Smooth muscle cell (in vitro differentiated cells): ENCODE results near the gene PGAM5. TPM values are rescaled to one million over a fixed set of nuclear protein-coding genes. Genes with fewer than 3 reads are reported as not detected.

Experiments used
- DNase-seq: peaks from one replicate; lab custom pipeline; 2025; ENCODE audit not compliant: unreplicated experiment; lab: John Stamatoyannopoulos, UW
- H2AFZ ChIP-seq: fragments of 200-600 bp; sonication (generic); 2 replicates; pipeline ENCODE4 v1.6.0; 2016; ENCODE audit warnings: antibody characterized with exemption, low read depth, mild to moderate bottlenecking
- H3F3A ChIP-seq: fragments of 200-600 bp; sonication (generic); 2 replicates; pipeline ENCODE4 v1.6.0; 2017; ENCODE audit warnings: antibody characterized with exemption, low read depth
- H3K27ac ChIP-seq: fragments of 200-600 bp; sonication (generic); 2 replicates; pipeline ENCODE4 v1.5.1; 2016; ENCODE audit warnings: low read depth, mild to moderate bottlenecking
- H3K27me3 ChIP-seq: fragments of 200-600 bp; sonication (generic); 2 replicates; pipeline ENCODE4 v1.6.1; 2016; ENCODE audit warnings: low read depth, mild to moderate bottlenecking
- H3K36me3 ChIP-seq: fragments of 200-600 bp; sonication (generic); 2 replicates; pipeline ENCODE4 v1.5.1; 2016; ENCODE audit warnings: low read depth
- H3K4me1 ChIP-seq: fragments of 200-600 bp; sonication (generic); 2 replicates; pipeline ENCODE4 v1.5.1; 2016; ENCODE audit warnings: low read depth
- H3K4me2 ChIP-seq: fragments of 200-600 bp; sonication (generic); 2 replicates; pipeline ENCODE4 v1.6.0; 2016; ENCODE audit warnings: mild to moderate bottlenecking
- H3K4me3 ChIP-seq: fragments of 200-600 bp; sonication (generic); 2 replicates; pipeline ENCODE4 v1.5.1; 2016; ENCODE audit warnings: mild to moderate bottlenecking
- H3K79me2 ChIP-seq: fragments of 200-600 bp; sonication (generic); 2 replicates; pipeline ENCODE4 v1.6.0; 2016; ENCODE audit warnings: low read depth, mild to moderate bottlenecking
- H3K9ac ChIP-seq: fragments of 200-600 bp; sonication (generic); 2 replicates; pipeline ENCODE4 v1.6.0; 2016; ENCODE audit warnings: low read depth
- H3K9me3 ChIP-seq: fragments of 200-600 bp; sonication (generic); replicated peaks from 2 replicates; pipeline ENCODE4 v1.5.1; 2016; ENCODE audit warnings: low read depth
- H4K20me1 ChIP-seq: fragments of 200-600 bp; sonication (generic); 2 replicates; pipeline ENCODE4 v1.6.0; 2016; ENCODE audit warnings: low read depth
- CTCF ChIP-seq: fragments of 200-600 bp; sonication (generic); IDR thresholded peaks from 2 replicates; pipeline ENCODE4 v1.5.1; 2017; ENCODE audit warnings: borderline replicate concordance, mild to moderate bottlenecking, antibody characterized with exemption; ENCODE audit not compliant: insufficient read depth, poor library complexity, severe bottlenecking
- WGBS: methylation state at CpG from one replicate; pipeline ENCODE4 v1.1.7; 2016; ENCODE audit warnings: low lambda C conversion rate; 5-methylcytosine and 5-hydroxymethylcytosine counted together
- polyA plus RNA-seq: library from polyadenylated mRNA; unstranded; fragments of >200 nt; fragmentation: Nextera tagmentation; extraction: Ambion mirVana; gene quantifications from 2 replicates; pipeline ENCODE4 v1.2.1, GENCODE V29; 2016
- total RNA-seq: library from RNA; depleted of rRNA; stranded (reverse); fragments of >200 nt; gene quantifications from 2 replicates; pipeline ENCODE4 v1.2.3, GENCODE V29; 2014

The PGAM5 gene
- total and polyA plus RNA-seq, 2 experiments from 2014 or later = 13.5 to 16.8 TPM

- Histone ChIP-seq H3K9ac (peak overlapping the region; percentile 88), H4K20me1 (peaks cover 35% of the 10 kb centered on the region), H3F3A (peaks cover 18% of the 10 kb centered on the region), H3K4me1 (peaks cover 9% of the 10 kb centered on the region), H3K9me3 (no peaks in the 10 kb centered on the region), H3K4me3 (peak overlapping the region; percentile 87), H3K27ac (peak overlapping the region; percentile 96), H3K79me2 (peaks cover 50% of the 10 kb centered on the region), H3K36me3 (no peaks in the 10 kb centered on the region), H3K4me2 (peak overlapping the region; percentile 92), H3K27me3 (no peaks in the 10 kb centered on the region), H2AFZ (peak overlapping the region; percentile 81)
- no peak for TF ChIP-seq CTCF
- DNase-seq = peak; percentile 45
- WGBS = under 1% methylated on average over 86 of the region's 89 CpGs
Measured at GRCh38 chr12:132761921-132762583, 51.4 kb downstream of the PGAM5 start.

GRCh38 chr12:132764231-132764630, 53.6 kb downstream of the PGAM5 start:
- H3K4me1 ChIP-seq = peaks cover 9% of the 10 kb centered on the region
- DNase-seq = no peak
- no peak overlapping the region for H2AFZ ChIP-seq
- H3K27ac ChIP-seq = no peak overlapping the region
- peaks cover 18% of the 10 kb centered on the region for H4K20me1 ChIP-seq
- peaks cover 33% of the 10 kb centered on the region for H3F3A ChIP-seq
- no peak overlapping the region for H3K4me3 ChIP-seq
- H3K4me2 ChIP-seq = no peak overlapping the region
- 95% methylated on average over 20 of the region's 20 CpGs for WGBS
- H3K27me3 ChIP-seq = no peaks in the 10 kb centered on the region
- H3K36me3 ChIP-seq = no peaks in the 10 kb centered on the region
- no peaks in the 10 kb centered on the region for H3K9me3 ChIP-seq
- H3K79me2 ChIP-seq = peaks cover 28% of the 10 kb centered on the region
- TF ChIP-seq CTCF = no peak
- no peak overlapping the region for H3K9ac ChIP-seq

- Histone ChIP-seq H3K9ac (no peak overlapping the region), H3F3A (peaks cover 31% of the 10 kb centered on the region), H4K20me1 (peaks cover 7% of the 10 kb centered on the region), H2AFZ (no peak overlapping the region), H3K4me1 (peaks cover 1% of the 10 kb centered on the region), H3K27me3 (no peaks in the 10 kb centered on the region), H3K4me3 (no peak overlapping the region), H3K79me2 (peaks cover 16% of the 10 kb centered on the region), H3K27ac (no peak overlapping the region), H3K4me2 (no peak overlapping the region), H3K9me3 (no peaks in the 10 kb centered on the region), H3K36me3 (no peaks in the 10 kb centered on the region)
- TF ChIP-seq CTCF = no peak
- WGBS = 79% methylated on average over 10 of the region's 11 CpGs
- DNase-seq = no peak
Measured at GRCh38 chr12:132765361-132765760, 54.7 kb downstream of the PGAM5 start.

- Histone ChIP-seq H4K20me1 (peaks cover 14% of the 10 kb centered on the region), H3K9me3 (no peaks in the 10 kb centered on the region), H3K27ac (peak overlapping the region; percentile 57), H3K4me2 (no peak overlapping the region), H3F3A (peaks cover 42% of the 10 kb centered on the region), H3K36me3 (no peaks in the 10 kb centered on the region), H3K4me3 (no peak overlapping the region), H3K79me2 (peaks cover 9% of the 10 kb centered on the region), H2AFZ (no peak overlapping the region), H3K4me1 (no peaks in the 10 kb centered on the region), H3K27me3 (no peaks in the 10 kb centered on the region), H3K9ac (no peak overlapping the region)
- DNase-seq = no peak
- WGBS = 63% methylated on average over 27 of the region's 27 CpGs
- TF ChIP-seq CTCF = no peak
Measured at GRCh38 chr12:132766380-132767085, 55.9 kb downstream of the PGAM5 start.
